ENCODE data around the gene NEMP2. TPM values are rescaled to one million over a fixed set of nuclear protein-coding genes. Genes with fewer than 3 reads are reported as not detected.

NEMP2 gene
- total and polyA plus RNA-seq, 4 donors, result 0.67 to 6.1 (median 2.8) TPM

GRCh38 chr2:190546734-190547133 lies 12.2 kb upstream of the NEMP2 start:
- no peaks in the 10 kb centered on the region for H3K36me3 ChIP-seq (ENCODE audit: control insufficient read depth in 4 of 4, insufficient read depth in 3 of 4, low read depth in 1 of 4, low read length in 3 of 4)
- no peak overlapping the region for H3K27ac ChIP-seq (ENCODE audit: low read depth in 1 of 2, low read length in 2 of 2)
- H3K9me3 ChIP-seq (ENCODE audit: control insufficient read depth in 4 of 4, low read length in 3 of 4), result no peaks in the 10 kb centered on the region
- no peak overlapping the region for H3K4me3 ChIP-seq (ENCODE audit: low read depth in 1 of 3, low read length in 3 of 3)
- no peak for DNase-seq (ENCODE audit: low spot score)
- no peaks in the 10 kb centered on the region for H3K27me3 ChIP-seq (ENCODE audit: control insufficient read depth in 4 of 4, insufficient read depth in 4 of 4, low read length in 3 of 4)
- no peak for TF ChIP-seq EGR1 (IDR thresholded peaks at IDR 0.05; ENCODE audit: low read depth in 2 of 2)
- no peak for TF ChIP-seq TAF1 (conservative IDR thresholded peaks at IDR 0.05)
- no peak for TF ChIP-seq RAD21 (IDR thresholded peaks at IDR 0.05)
- no peak for TF ChIP-seq SP1 (IDR thresholded peaks at IDR 0.05)
- no peak for TF ChIP-seq FOXA2 (IDR thresholded peaks at IDR 0.05)
- no peak for TF ChIP-seq JUND (IDR thresholded peaks at IDR 0.05)
- no peak for TF ChIP-seq YY1 (IDR thresholded peaks at IDR 0.05)
- no peak for TF ChIP-seq ZBTB33 (IDR thresholded peaks at IDR 0.05)
- no peak for TF ChIP-seq NR2F2 (IDR thresholded peaks at IDR 0.05)
- no peak for TF ChIP-seq FOXA1 (IDR thresholded peaks at IDR 0.05)
- TF ChIP-seq, protein P1, sequence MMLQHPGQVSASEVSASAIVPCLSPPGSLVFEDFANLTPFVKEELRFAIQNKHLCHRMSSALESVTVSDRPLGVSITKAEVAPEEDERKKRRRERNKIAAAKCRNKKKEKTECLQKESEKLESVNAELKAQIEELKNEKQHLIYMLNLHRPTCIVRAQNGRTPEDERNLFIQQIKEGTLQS (IDR thresholded peaks at IDR 0.05), result no peak
- TF ChIP-seq HNF4A (conservative IDR thresholded peaks at IDR 0.05), result no peak
- TF ChIP-seq RXRA (IDR thresholded peaks at IDR 0.05), result no peak
- TF ChIP-seq, protein P2, sequence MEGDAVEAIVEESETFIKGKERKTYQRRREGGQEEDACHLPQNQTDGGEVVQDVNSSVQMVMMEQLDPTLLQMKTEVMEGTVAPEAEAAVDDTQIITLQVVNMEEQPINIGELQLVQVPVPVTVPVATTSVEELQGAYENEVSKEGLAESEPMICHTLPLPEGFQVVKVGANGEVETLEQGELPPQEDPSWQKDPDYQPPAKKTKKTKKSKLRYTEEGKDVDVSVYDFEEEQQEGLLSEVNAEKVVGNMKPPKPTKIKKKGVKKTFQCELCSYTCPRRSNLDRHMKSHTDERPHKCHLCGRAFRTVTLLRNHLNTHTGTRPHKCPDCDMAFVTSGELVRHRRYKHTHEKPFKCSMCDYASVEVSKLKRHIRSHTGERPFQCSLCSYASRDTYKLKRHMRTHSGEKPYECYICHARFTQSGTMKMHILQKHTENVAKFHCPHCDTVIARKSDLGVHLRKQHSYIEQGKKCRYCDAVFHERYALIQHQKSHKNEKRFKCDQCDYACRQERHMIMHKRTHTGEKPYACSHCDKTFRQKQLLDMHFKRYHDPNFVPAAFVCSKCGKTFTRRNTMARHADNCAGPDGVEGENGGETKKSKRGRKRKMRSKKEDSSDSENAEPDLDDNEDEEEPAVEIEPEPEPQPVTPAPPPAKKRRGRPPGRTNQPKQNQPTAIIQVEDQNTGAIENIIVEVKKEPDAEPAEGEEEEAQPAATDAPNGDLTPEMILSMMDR (IDR thresholded peaks at IDR 0.05; ENCODE audit: low read depth, low read length, missing input control), result no peak
- TF ChIP-seq, protein P3, sequence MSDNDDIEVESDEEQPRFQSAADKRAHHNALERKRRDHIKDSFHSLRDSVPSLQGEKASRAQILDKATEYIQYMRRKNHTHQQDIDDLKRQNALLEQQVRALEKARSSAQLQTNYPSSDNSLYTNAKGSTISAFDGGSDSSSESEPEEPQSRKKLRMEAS (IDR thresholded peaks at IDR 0.05), result no peak
- TF ChIP-seq REST (IDR thresholded peaks at IDR 0.05), result no peak
- no peak for TF ChIP-seq HNF4G (IDR thresholded peaks at IDR 0.05)
- TF ChIP-seq GABPA (IDR thresholded peaks at IDR 0.05 in 1 of 2, conservative IDR thresholded peaks at IDR 0.05 in 1 of 2), result no peak
- WGBS, result 92% methylated on average over 3 of the region's 3 CpGs
- H3K4me1 ChIP-seq (ENCODE audit: control insufficient read depth in 4 of 4, insufficient read depth in 4 of 4, low read length in 3 of 4), result no peaks in the 10 kb centered on the region
- H3K9ac ChIP-seq (ENCODE audit: low read depth in 1 of 2, low read length in 2 of 2), result no peak overlapping the region
